Esophagus squamous epithelium (tissue), 4 donors: ENCODE results near the gene DHX15.

Experiments
- CTCF ChIP-seq, 6 experiments: fragments of 450-650 bp in 4 of 6; fragments of 200-600 bp in 2 of 6; sonication (generic) in 2 of 6; IDR thresholded peaks; one replicate each; pipeline ENCODE4 v1.5.1; 2016 to 2019; ENCODE audit warnings: antibody characterized with exemption in 6 of 6, mild to moderate bottlenecking in 4 of 6, moderate library complexity in 4 of 6
- POLR2A ChIP-seq, 4 donors: fragments of 450-650 bp; IDR thresholded peaks; one replicate each; pipeline ENCODE4 v1.6.1; 2017; ENCODE audit warnings: antibody characterized with exemption in 4 of 4, mild to moderate bottlenecking in 4 of 4, moderate library complexity in 3 of 4

- TF ChIP-seq CTCF (IDR thresholded peaks at IDR 0.05) = no peak
- TF ChIP-seq POLR2A (IDR thresholded peaks at IDR 0.05) = no peak
These were observed 27.0 kb downstream of the DHX15 start for GRCh38 chr4:24557026-24558025.
